Activated CD8-positive, alpha-beta memory T cell treated with anti-CD3 and anti-CD28 coated beads, Interleukin-2, amount 50 U/mL, for 4 hours (primary cell): ENCODE results near the gene TLR5.

Experiments used
- DNase-seq: peaks from one replicate; pipeline ENCODE4 v3.0.0-alpha.2; 2020

The TLR5 gene

DNA sequence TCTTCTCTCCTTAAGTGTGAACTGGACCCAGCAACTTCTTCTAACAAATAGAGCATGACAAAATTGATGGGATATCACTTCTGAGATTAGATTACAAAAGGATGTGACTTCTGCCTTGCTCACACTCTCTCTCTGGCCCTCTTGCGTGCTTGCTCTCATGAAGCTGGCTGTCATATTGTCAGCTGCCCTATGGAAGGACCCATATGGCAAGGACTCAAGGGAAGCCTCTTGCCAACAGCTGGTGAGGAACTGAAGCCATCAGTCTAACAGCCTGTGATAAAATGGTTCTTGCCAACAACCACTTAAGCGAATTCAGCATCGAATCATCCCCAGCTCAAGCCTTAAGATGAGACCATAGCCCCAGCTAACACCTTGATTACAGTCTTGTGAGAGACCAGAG lies 4.8 kb upstream of the TLR5 start:
- no peak for DNase-seq

GRCh38 chr1:223147409-223147808 lies 4.4 kb upstream of the TLR5 start:
- DNase-seq, result no peak

DNA sequence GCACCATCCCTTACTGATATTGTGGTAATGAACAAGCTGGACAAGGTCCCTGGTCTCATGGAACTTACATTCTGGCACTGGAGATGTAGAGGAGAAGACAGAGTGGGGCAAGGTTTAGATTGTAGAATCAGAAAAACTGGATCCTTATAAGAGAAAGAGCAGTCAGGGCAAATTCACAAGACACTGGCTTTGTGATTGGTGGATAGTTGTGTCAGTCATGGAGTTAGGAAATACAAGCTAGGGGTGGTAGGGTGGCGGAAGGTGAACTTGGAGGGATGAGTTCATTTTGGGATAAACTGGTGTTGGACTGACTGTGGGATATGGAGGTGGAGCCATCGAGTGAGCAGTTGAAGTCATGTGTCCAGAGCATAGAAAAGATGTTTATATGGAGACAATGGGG lies 3.7 kb upstream of the TLR5 start:
- DNase-seq, result no peak

DNA sequence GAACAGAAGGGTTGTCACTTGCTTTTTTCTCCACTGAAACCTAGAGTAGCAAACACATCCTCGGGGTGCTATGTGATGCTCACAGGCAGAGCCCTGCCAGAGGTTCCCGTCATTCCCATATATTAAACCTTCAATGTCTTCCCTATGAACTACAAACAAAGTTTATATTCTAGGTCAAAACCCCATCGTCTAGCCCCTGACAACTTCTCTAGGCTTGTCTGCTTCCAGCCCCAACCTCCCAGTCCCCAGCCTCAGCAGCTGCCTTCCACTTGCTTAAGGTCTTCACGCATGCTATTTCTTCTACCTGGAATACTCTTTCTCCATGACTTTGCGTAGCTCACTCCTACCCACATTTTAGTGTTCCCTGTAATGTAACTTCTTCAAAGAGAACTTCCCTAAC lies 1.9 kb upstream of the TLR5 start:
- no peak for DNase-seq

DNA sequence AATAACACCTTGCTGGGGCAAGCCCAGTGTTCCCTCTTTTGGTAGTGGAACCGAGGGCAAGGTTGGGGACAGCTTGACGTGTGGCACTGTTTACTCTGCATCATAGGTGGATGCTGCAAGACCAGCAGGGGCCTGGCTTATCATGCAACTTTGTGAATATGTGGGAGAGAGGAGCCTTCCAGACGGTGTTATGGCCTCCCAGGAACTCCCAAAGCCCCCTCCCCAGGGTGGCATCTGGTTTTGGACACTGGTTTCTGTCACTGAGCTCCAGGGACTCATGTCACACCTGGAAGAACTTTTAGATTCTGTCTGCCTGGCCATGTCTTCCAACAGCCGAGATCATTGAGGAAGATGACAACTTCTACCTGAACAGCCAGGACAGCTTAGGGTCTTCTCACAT lies 1.4 kb upstream of the TLR5 start:
- no peak for DNase-seq

GRCh38 chr1:223143537-223144248 lies 645 bp upstream of the TLR5 start:
- DNase-seq, result peak; percentile 35

- DNase-seq, result no peak
Observed at GRCh38 chr1:223142269-223142668, 779 bp downstream of the TLR5 start.

DNA sequence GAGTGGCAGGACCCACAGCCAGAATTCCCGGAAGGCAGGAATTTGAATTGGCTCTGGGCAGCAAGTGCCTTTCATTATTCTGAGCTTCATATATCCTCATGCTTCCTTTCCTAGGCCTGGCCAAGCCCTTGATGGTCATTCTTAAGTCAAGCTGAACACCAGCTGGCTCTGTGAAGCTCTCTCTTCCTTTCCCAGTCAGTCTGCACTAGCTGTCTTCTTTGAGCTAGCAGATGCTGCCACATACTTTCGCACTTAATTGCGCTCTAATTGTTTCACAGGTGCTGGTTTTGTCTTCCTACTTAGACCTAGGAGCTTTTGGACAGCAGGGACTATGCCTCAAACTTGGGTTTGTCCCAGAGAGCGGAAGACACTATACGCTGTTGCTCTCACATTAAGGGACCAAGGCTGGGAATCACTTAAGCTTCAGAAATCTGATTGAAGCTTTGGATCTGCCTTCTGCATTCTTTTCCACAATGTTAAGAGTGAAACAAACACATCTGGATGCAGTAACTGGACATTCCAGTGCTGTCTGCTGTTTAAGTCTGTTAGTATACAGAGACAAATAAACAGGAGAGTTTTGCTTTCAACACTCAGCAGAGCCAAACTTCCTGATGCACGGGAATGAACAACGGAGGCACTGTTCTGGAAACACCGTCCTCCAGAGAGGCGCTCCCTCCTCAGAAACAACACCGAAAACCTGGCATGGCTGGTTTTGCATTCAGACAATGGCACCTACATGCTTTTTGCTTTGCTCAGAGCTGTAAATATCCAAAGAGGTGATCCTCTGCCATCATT lies 2.2 kb downstream of the TLR5 start:
- DNase-seq, result no peak

DNA sequence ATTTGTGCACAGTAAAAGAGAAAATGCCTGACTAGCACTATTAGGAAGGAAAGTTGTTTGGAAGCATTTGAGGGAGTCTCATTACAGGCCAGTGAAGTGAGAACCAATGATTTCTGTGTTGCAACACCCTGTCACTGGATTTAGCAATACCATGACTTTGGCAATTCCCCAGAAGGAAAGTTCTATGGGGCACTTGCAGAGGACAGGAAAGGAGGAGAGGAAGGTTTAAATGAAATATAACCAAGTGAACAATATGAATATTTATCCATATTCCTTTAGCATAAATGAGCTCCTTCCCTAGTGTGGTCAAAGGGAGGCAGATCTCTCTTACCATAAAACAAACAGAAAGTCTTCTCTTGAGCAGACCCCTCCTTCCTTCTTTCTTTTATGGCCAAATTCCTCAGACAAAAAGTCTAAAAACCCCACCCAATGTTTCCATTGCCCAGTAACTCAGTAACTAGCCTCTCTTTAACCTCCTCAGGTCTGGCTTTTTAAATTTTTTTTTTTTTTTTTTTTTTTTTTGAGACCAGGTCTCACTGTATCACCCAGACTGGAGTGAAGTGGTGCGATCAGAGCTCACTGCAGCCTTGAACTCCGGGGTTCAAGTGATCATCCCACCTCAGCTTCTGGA lies 5.5 kb downstream of the TLR5 start:
- DNase-seq, result no peak

GRCh38 chr1:223136086-223136485 lies 7.0 kb downstream of the TLR5 start:
- no peak for DNase-seq

GRCh38 chr1:223135176-223135942 lies 7.7 kb downstream of the TLR5 start:
- no peak for DNase-seq

- peak; percentile 78 for DNase-seq
Observed at GRCh38 chr1:223133824-223134435, 9.1 kb downstream of the TLR5 start.

DNA sequence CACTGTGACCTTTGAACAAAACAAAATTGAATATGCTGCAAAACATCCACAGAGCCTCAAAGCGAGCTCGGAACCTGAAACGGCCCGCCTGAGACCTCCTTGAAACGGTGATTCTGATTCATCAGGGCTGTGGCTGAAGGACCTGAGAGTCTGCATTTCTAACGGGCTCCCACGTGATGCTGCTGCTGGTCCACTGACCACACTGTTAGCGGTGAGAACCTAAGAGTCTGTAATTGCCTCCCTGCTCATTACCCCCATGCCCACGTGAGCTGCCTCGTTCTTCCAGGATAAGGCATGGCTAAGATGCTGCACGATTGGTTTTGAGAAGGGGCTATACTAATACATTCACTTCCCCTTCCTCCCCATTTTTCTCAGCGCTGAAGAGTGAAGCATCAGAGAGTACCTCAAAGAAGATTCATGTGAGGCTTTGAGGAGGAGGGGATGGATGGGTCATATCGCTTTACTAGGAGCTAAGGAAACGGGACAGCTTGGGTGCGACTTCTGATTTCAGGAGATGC lies 9.7 kb downstream of the TLR5 start:
- no peak for DNase-seq

DNA sequence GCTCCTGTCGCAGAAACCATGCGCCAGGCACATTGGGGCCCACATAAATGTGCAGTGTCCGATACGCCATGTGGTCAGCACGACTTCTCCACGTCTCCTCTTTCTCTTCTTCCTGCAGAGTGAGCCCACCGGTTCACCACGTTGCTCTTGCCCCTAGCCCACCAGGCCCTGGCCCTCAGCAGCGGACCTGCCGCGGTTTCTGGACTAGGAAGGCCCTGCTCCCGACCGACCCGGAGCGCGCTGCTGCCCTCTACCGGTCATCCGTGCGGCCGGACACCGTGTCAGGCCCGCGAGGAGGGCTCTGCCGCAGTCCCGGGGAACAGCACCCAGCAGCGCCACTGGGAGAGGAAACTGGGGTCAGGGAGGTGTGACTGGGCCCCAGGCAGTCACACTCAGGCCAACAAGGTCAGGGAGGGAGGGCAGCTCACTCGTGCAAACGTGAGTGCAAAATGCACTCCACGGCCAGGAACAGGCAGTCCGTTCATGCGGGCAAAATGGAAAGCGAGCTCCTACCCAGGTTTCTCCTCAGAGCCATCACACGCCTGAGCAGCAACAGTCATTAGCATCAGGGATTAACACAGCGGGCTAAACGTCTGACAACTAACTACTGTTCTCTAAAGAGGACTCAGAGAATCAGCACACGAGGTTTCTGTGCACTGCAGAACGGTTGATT lies 13.7 kb downstream of the TLR5 start:
- DNase-seq, result peak; percentile 68

DNA sequence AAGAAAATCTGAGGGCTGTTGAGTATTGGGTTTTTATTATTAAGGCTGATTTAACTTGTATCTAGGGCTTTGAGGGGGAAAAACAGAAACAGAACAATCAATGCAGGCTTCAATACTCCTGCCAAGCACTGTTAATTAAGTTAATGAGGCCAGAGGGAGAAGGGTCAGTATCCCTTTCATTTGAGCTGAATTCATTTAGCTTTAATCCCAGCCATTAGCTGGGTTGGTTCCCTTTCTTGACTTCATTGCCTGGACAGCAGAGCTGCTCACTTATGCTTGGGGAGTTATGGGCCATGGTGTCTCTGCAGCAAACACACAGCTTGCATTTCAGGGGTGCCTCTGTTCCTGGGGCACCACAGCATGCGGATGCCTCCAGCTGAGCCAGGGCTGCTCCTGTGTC lies 16.3 kb downstream of the TLR5 start:
- DNase-seq, result no peak

DNA sequence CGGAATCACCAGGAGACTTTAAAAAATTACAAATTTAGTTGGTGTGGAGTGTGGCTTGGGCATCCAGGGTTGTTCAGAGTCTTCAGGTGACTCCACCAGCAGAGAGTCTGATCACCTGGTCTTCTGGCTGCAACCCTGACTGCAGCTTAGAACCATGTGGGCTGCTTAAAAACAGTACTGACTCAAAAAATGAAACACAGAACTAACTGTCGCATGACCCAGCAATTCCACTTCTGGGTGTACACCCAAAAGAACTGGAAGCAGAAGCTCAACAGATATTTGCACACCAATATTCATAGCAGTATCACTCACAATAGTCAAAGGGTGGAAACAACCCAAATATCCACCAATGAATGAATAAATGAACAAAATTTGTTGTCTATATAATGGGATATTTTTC lies 17.3 kb downstream of the TLR5 start:
- no peak for DNase-seq

DNA sequence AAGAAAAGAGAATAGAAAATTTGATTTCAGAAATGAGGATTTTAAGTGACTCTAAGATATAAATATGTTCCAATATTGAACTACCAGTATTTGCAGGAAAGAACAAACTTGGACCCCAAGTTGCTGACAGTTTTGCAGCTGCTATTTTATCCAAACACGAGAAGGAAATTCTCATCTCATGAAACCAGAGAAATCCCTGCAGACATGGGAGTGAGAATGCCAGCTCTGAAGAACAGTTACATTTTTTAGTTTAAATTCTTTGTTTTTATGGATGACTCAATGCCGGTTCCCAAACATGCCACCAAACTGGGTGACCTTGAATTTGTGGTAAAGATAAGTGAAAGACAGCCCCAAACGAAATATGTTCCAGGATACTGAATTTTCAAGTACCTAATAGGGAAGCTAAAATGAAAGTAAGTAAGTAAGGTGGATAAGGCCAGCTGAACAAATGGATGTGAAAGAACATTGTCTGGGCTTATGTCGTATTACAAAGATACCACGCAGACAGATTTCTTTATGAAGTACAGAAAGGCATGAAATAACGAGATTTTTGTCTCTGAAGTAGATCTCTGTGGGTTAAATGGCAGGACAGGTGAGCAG lies 19.9 kb downstream of the TLR5 start:
- no peak for DNase-seq

DNA sequence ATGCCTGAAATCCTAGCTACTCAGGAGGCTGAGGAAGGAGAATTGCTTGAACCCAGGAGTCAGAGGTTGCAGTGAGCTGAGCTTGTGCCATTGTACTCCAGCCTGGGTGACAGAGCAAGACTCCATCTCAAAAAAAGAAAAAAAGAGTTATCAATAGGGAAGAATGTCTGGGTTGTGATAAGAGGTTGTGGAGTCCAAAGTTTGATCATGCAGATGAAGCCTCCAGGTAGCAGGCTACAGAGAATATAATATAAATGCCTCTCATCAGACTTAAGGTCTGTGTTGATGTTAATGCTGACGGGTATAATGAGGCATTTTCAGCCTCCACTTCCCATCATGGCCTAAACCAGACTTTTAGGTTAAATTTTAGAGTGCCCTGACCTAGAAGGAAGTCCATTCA lies 24.6 kb downstream of the TLR5 start:
- no peak for DNase-seq

DNA sequence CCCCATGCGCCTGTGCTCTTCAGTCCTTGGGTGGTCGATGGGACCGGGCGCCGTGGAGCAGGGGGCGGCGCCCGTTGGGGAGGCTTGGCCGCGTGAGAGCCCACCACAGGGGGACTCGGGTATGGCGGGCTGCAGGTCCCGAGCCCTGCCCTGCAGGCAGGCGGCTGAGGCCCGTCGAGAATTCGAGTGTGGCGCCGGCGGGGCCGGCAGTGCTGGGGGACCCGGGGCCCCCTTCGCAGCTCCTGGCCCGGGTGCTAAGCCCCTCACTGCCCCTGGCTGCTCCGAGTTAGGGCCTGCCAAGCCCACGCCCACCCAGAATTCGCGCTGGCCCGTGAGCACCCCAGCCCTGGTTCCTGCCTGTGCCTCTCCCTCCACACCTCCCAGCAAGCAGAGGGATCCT lies 26.1 kb downstream of the TLR5 start:
- no peak for DNase-seq

DNA sequence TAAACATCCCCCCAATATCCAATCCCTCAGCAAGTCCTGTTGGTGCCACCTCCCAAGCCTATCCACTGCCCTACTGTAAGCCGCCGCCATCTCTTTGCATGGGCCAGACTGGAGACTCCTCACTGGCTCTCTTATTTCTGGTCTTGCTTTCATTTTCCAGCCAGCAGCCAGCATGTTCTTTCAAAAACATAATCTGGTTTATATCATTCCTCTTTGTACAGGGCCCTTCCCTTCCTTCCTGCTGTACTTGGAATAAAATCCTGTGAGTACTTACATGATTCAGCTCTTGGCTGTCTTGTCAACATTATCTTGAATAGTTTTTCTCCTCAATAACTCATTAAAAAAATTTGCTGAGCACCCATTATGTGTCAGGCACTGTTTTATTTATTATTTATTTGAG lies 28.2 kb downstream of the TLR5 start:
- DNase-seq, result no peak

GRCh38 chr1:223110952-223111351 lies 32.1 kb downstream of the TLR5 start:
- DNase-seq, result no peak

- DNase-seq, result no peak
Observed at GRCh38 chr1:223109581-223110026, 33.4 kb downstream of the TLR5 start.
